GM18907 (cell line): Measurements from ENCODE around the gene DGKB.

Experiments used
- ATAC-seq: cut with Tn5 transposase; IDR thresholded peaks from one replicate; pipeline ENCODE4 v1.9.1; 2021; ENCODE audit warnings: mild to moderate bottlenecking, moderate library complexity; ENCODE audit not compliant: unreplicated experiment

The DGKB gene

DNA sequence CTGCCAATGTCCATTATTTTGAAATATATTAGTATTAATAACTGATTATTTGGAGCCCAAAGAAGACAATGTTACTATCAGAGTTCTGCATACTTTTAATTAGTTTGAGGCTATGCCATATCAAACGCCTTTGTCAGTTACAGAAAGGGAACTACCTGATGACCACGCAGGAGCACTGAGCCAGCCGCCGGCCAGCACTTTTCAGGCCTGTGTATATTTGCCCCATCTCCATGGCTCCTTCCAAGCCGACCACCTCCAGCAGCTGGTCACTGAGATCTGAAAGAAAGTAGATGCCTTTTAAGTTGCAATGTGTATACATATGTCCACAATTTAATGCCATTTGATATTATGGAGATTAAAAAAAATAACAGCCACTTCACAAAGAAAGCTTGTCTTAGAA lies 724.7 kb downstream of the DGKB start:
- no peak for ATAC-seq

GRCh38 chr7:14170872-14171271 lies 731.7 kb downstream of the DGKB start:
- no peak for ATAC-seq

DNA sequence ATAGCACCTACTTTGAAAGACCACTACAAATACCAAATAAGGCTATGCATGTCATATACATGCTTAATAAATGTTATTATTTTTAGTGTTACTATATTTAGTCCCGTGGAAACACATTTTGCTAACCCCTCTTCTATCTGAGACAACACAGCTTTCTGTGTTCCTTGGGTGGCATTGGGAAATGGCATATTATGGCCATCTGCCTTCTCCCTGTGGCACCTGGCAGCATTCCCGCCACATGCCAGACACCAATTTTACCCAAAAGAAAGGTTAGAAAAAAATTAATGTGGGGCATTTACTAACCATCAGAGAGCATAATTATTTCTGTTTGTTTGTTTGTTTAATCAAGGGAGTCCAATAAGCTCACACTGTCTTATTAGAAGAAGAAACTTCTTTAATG lies 744.4 kb downstream of the DGKB start:
- ATAC-seq = no peak

GRCh38 chr7:14156436-14156835 lies 746.1 kb downstream of the DGKB start:
- ATAC-seq = no peak

GRCh38 chr7:14148974-14149373 lies 753.6 kb downstream of the DGKB start:
- ATAC-seq = no peak

DNA sequence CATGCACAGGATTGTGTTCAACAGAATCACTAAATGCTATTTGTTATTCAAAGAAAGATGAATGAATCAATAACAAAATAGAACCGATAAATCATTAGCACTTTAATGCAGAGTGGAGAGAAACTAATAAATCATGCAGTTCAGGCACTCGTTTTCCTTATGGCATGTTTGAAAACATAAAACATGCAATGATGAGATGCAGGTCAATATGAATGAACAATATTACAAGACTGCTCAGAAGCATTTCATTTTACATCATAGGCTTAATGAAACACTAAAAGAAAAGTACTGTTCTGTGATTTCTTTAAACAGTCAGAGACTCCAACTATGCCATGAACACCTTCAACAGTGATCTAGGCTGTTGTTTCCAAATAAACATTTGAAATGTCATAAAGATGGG lies 755.0 kb downstream of the DGKB start:
- ATAC-seq = no peak

DNA sequence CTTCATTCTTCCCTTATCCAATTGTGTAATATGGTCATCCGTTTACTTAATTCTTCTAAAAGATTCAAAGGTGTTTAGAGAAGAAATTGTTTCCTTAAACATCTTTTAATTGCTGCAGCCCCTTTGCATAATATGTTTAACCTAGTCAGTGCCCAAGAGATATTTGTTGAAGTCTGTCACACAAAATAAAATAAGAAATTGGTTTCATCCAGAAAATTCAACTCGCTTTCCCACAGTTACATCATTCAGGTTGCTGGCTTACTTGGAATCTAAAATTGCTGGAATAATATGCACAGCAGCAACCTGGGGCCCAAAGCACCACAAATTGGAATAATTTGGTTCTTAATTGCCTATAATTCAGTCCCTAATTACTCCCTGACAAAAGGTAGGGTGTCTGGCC lies 758.0 kb downstream of the DGKB start:
- ATAC-seq = no peak

DNA sequence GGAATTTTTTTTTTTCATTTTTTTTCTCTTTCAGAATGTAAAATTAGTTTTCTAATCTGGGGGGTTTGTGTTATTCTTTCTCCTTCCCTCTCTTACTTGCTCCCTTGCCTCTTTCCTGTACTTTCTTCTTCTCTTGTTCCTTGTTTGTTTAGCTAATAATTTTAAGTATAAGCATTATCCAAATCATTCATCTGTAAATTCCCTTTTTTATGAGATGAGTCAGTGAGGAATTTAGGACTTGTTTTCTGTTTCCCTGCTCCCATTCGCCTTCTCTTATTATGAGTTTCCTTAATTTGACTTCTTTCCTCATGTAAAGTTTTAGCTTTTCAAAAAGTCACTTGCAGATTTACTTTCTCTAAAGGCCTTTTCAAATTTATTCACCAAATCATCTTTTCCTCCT lies 758.4 kb downstream of the DGKB start:
- ATAC-seq = no peak

DNA sequence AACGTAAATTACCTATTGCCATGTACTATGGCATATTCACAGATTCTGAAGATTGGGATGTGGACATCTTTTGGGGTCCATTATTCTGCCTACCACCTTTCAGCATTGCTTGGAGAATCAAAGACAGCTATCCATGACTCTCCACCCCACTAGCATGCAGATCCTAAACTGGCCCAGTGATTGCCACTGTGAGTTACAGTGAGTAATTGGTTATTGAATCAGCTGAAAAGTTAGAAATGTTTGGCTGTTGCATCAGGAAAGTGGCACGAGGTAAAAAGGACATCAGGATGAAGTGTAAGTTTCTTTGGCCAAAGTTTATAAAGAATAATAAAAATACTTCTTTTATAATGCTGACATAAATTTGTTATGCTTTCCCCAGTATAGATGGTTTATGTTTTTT lies 764.9 kb downstream of the DGKB start:
- ATAC-seq = no peak

- no peak for ATAC-seq
These were observed 768.8 kb downstream of the DGKB start for GRCh38 chr7:14133752-14134151.

- no peak for ATAC-seq
These were observed 776.6 kb downstream of the DGKB start for GRCh38 chr7:14125998-14126397.

DNA sequence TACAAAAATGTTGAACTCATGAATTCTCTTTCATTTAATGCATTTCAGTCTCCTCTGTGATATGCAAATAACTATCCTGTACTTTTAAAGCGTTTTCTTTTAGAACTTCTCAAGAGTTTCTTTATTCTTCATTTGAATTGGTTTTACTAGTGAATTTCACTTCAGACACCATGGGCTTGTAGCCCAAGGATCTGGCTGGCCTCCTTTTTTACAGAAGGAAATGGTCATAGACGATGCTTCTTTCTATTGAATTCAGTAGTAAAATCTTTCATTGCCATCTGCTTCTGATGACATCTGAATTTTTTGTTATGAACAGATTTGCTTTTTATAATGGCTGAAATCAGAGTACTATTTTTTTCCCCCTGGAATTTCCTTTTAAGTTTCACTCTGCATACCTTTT lies 777.8 kb downstream of the DGKB start:
- no peak for ATAC-seq

DNA sequence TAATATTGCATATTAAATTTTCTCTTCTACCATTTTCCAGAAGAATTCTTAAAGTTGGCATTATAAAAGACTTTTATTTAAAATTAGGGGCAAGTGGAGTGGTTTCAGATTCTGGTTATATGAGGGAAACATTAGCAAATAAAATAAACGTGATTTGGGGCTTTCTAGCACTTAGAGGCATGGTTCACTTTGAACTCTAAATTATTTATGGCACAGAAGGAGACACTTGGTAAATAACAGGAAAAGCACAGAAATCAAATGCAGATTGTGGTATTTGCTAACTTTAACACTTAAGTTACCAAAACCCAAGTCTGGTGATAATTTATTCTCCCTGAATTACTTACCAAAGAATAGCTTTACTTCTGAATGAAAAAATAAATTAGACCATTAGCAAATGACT lies 778.6 kb downstream of the DGKB start:
- ATAC-seq = no peak

- no peak for ATAC-seq
These were observed 786.9 kb downstream of the DGKB start for GRCh38 chr7:14115701-14116100.

- no peak for ATAC-seq
These were observed 797.7 kb downstream of the DGKB start for GRCh38 chr7:14104861-14105260.

GRCh38 chr7:14096159-14096558 lies 806.4 kb downstream of the DGKB start:
- ATAC-seq = no peak

DNA sequence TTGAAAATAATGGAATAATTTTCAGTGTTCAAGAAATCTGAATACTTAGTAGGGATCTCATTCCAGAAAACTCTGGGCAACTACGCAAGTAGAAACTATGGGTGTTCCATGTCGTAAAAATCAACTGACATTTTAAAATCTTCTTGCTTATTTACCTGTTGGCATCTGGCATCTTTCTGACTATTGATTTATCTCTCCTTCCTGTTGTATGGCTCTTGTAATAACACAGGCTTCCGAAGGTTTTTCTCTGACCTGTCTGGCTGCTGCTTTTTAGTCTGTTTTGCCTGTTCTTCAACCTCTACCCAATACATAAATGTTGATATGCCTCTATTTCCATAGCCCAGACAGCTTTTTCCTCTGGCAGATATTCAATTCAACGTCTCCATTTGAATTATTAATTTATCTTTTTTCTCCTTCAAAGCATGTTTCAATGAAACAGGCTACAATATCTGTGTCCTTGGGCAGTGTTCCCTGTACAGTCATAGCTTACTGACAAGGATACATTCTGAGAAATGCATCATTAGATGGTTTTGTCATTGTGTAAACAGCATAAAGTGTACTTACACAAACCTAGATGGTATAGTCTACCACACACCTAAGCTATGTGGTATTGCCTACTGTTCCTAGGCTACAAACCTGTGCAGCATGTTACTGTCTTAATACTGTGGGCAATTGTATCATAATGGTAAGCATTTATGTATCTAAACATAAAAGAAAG lies 807.2 kb downstream of the DGKB start:
- ATAC-seq = no peak
